ENCODE results near the gene BEST1.

BEST1 gene

DNA sequence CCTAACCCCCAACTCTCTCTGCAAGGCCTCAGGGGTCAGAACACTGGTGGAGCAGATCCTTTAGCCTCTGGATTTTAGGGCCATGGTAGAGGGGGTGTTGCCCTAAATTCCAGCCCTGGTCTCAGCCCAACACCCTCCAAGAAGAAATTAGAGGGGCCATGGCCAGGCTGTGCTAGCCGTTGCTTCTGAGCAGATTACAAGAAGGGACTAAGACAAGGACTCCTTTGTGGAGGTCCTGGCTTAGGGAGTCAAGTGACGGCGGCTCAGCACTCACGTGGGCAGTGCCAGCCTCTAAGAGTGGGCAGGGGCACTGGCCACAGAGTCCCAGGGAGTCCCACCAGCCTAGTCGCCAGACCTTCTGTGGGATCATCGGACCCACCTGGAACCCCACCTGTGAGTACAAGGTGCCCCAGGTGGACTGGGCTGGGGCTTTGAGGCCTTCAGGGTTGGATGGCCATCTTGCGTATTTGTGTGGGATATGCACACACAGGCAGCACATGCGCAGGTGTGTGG lies at the start of gene BEST1:
Gene BEST1, plus strand, starts transcription at position 317 of the 513 bp plus-strand sequence. CDS start 1,456 bp downstream, outside the sequence.
- no peak for DNase-seq (ENCODE audit: low spot score)

- DNase-seq (ENCODE audit: low spot score), result no peak
These were observed 48.8 kb upstream of the BEST1 start for GRCh38 chr11:61901397-61901796.

GRCh38 chr11:61902313-61902712 lies 47.8 kb upstream of the BEST1 start:
- DNase-seq (ENCODE audit: low spot score), result no peak

GRCh38 chr11:61903845-61904244 lies 46.3 kb upstream of the BEST1 start:
- no peak for DNase-seq (ENCODE audit: low spot score)

GRCh38 chr11:61904539-61905048 lies 45.6 kb upstream of the BEST1 start:
- DNase-seq (ENCODE audit: low spot score), result peak; percentile 82

GRCh38 chr11:61905067-61905696 lies 45.0 kb upstream of the BEST1 start:
- no peak for DNase-seq (ENCODE audit: low spot score)

DNA sequence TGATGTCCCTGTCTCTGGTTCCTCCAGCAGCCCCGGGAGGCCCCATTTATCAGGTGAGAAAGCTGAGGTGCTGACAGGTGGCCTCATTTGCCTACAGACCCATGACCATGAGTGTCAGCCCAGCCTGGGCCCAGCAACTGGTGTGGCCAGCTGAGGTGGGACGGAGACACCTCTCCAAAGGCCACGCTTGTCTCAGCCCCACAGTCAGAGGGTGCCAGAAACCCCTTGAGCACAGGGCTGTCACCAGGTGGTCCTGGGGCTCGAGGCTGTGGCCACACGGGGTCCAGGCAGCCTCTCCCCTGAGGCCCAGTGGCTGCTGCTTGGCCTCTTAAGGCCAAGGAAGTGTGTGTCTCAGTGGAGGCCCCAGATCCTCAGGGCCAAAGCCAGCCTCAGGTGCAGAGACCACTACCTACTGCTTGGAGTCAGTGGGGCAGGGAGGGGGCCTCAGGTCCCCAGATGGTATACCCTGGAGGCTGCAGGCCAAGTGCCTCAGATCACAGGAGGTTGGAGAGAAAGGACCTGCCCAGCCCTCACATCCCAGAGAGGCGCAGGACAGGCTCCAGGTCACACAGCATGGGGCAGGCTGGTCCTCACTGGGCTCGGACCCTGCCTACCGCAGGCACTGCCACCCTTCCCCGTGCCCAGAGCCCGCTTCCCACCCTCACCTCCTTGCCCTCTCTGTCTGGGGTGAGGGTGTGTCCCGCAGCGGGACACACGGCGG lies 44.2 kb upstream of the BEST1 start:
- no peak for DNase-seq (ENCODE audit: low spot score)

GRCh38 chr11:61906522-61906909 lies 43.6 kb upstream of the BEST1 start:
- no peak for DNase-seq (ENCODE audit: low spot score)

- DNase-seq (ENCODE audit: low spot score), result no peak
These were observed 42.9 kb upstream of the BEST1 start for GRCh38 chr11:61907282-61907681.

GRCh38 chr11:61907871-61908729 lies 42.1 kb upstream of the BEST1 start:
- no peak for DNase-seq (ENCODE audit: low spot score)

- no peak for DNase-seq (ENCODE audit: low spot score)
These were observed 41.3 kb upstream of the BEST1 start for GRCh38 chr11:61908730-61909316.

GRCh38 chr11:61910187-61911127 lies 39.7 kb upstream of the BEST1 start:
- no peak for DNase-seq (ENCODE audit: low spot score)

DNA sequence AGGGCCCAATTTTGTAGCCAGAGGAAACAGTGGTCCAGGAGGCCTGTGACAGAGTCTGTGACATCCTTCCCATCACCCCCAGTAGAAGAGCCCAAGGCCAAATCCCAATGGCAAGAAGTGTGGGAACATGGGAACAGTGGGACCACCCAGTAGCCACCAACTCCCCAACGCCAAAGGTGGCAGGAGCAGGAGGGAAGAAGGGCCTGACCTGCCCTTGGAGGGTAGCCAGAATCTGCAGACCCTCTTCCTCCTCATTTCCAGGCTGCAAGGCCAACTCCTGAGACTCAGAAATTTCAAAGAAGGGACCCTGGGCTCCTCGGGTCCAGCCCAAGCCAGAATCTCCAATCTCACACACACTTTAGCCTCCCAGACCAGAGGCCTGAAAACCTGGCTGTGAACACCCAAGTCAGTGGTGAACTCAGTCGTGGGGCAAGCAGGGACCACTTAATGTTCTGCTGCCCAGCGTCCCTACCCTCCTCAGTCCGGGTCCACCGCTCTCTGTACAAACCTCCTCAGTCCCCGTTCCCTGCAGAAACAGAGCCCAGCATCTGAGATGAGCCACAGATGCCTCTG lies 38.9 kb upstream of the BEST1 start:
- no peak for DNase-seq (ENCODE audit: low spot score)

DNA sequence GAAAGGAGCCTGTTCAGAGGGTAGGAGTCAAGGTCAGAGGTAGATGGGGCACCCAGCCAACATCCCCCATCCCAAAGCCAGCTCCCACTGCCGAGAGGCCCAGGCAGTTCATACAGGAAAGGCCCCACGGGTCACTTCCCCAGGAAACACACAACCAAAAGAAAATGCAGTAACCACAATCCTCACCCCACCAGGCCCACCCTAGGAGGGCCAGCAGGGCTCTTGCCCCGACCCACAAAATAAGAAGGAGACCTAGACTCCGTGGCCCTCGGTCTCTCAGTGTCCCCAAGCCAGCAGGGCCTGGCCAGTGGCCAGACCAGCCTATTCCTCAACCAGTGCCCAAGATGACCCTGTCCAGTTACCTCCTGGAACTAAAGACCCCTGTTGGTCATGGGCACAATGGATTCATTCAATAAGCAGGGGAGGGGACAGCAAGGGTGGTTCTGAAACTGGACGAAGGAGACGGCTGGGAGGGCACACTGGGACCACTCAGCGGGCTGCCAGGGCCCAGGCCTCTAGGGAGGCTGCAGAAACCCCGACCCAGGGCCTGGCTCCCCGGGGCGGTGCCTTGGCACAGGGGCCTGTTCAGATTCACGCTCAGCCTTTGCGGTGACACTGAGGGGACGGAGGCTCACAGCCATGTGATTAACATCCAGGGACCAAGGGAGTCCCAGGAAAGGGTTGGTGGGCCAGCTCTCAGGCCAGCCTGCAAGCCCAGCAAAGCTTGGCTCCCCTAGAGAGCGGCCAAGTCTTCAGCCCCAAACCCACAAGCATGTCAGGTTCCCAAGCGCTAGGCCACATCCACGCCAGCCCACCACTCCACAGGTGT lies 38.2 kb upstream of the BEST1 start:
- DNase-seq (ENCODE audit: low spot score), result no peak

- no peak for DNase-seq (ENCODE audit: low spot score)
These were observed 37.6 kb upstream of the BEST1 start for GRCh38 chr11:61912530-61912898.

- no peak for DNase-seq (ENCODE audit: low spot score)
These were observed 37.0 kb upstream of the BEST1 start for GRCh38 chr11:61912991-61913698.

DNA sequence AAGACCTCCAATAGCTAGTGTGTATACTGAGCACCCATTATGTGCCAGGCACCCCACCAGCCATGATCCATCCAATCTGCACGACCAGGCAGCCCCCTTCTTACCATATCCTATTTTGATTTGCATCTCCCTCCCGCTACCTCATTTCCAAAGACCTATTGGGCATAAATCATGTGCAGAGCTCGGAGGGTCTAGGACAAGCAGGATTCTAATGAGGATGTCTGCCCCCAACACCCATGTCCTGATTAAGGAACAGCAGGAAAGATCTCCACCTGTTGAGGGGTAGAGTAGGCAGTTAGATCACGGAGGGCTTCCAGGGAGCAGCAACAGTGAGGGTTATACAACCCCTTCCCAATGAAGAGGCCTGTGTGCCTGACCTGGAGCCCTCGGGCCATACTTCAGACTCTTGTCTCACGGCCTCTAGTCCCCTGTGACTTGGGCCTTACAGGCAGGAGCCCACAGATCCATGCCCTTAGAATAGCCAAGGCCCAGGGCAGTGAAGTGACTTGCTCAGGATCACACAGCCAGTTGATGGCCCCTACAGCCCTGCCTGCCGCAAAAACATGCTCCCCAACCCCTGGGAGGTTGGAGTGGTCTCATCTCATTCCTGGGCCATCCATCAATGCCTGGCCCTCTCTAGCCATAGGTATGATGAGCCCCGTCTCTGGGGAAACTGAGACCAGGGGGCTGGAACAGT lies 36.3 kb upstream of the BEST1 start:
- DNase-seq (ENCODE audit: low spot score), result no peak

GRCh38 chr11:61914471-61915171 lies 35.5 kb upstream of the BEST1 start:
- DNase-seq (ENCODE audit: low spot score), result no peak
